HG02798 (cell line): ENCODE measurements around the gene UNC5A.
"Not testable (repeated sequence)": the region's sequence is repeated elsewhere in the genome, so short reads cannot be mapped to it uniquely, and the experiment has no call there.

Experiments used
- ATAC-seq: cut with Tn5 transposase; IDR thresholded peaks from one replicate; pipeline ENCODE4 v1.9.1; 2021; ENCODE audit warnings: mild to moderate bottlenecking; ENCODE audit not compliant: unreplicated experiment, poor library complexity

UNC5A gene

DNA sequence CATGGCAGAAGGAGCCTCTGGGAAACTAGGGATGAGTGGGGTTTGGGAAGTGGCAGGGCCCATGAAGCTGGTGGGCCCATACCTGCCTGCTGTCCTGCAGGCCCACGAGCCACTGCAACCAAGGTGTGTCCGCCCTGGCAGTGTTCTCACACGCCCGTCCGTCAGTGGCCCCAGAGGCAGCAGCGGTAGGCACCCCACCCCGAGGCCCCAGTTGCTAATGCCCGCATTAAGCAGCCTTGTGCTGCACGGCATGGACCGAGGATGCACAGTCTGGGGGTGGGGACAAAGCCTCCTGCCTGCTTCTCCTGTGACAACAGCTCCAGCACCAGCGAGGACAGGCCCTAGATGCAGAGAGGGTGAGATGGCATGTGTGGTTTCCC lies 47.5 kb downstream of the UNC5A start:
- ATAC-seq, result no peak

DNA sequence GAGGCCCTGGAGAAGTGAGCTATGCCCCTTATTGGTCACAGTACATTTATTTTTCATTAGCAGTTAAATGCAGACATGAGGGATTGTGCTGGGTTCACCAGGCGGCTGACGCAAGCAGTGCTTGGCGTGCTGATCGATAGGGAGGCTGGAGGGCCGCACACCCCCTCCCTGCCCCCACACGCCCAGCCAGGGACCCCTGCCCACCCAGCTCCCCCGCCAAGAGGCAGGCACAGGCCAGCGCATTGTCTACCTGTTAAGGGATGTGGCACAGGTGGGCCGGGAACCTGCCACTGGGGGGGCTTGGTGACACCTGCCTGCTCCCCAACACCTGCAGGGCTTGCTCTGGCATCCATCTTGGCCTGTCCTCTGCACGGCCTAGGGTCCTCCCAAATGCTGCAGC lies 49.6 kb downstream of the UNC5A start:
- ATAC-seq, result no peak

DNA sequence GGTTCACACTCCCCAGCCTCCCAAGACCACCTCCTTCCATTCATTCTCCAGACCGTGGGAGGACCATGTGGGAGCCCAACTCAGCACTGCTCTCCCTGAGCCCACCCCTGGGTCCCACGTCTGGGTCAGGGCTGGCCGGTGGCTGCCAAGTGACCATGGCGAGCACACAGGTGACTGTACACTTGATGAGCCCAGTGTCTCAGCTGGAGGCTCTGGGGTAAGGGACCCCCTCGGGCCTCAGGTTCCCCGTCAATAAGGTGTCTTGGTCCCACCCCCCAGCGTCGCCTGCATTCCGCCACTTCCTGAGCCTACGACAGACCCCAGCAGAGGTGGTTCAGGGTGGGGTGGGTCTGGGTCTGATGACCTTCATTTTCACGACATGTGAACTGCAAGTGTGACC lies 50.0 kb downstream of the UNC5A start:
- no peak for ATAC-seq

DNA sequence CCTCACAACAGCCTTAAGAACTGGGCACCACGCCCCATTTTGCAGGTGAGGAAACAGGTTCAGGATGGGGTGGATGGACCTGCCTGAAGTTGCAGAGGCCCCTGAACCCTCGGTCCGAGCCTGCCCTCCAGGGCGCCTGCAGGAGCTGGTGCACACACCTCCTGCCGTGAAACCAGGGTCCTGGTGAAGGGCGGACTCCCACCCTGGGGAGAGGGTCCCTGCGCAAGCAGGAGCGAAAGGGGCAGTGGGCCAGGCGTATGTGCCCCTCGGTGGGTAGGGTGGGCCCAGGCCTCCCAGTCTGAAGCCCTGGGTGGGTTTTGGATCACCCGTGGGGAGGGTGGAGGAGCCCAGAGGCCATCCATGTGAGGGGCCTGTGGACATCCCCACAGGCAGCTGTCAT lies 50.9 kb downstream of the UNC5A start:
- no peak for ATAC-seq

DNA sequence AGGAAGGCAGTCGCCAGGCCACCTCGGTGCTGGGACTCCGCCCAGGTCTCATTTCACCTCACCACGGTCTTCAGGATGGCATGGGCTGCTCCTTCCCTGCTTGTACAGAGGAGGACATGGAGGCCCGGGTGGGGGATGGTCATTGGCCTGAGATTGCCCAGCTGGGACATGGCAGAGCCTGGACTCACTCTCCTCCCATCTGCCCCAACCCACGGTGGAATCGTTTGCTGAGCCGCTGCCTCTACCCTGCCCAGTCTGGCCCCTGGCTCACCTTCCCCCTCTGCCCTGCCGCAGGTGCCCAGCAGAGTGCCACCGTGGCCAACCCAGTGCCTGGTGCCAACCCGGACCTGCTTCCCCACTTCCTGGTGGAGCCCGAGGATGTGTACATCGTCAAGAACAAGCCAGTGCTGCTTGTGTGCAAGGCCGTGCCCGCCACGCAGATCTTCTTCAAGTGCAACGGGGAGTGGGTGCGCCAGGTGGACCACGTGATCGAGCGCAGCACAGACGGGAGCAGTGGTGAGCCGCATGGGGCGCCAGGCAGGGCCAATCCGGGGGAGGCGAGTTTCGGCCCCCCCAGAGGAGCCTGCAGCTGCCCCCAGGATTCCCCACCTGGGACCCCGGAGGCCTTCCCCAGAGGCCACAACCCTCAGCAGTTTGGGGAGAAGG lies 52.1 kb downstream of the UNC5A start:
- no peak for ATAC-seq

DNA sequence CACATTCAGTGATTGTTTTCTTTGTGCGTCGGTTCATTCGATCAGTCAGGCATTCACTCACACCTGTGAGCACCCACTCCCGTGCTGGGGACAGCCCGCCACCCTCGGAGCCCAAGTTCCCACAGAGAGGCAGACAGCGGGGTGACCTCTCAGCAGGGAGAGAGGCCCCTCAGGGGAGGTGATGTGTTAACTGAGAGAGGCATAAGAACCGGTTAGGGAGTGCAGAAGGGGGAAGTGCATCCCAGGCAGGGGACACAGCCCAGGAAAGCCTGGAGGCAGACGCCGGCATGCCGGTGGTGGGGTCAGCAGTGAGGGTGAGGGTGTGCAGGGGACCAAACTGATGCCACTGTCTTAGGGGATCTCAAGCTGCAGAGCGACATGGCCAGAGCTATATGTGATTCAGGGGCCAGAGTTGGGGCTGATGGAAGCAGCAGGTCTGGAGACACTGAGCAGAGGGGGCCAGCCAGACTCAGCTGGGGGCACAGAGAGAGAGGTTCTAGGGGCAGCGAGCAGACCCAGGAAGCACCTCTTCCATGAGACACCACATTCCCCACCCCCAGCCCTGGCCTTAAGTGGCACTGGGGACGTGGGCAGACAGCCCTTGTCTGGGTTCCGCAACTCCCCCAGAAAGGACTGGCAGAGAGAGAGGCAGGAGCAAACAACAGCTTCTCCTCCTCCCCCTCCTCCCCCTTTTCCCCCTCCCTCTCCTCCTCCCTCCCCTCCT lies 52.8 kb downstream of the UNC5A start:
- ATAC-seq, result no peak

DNA sequence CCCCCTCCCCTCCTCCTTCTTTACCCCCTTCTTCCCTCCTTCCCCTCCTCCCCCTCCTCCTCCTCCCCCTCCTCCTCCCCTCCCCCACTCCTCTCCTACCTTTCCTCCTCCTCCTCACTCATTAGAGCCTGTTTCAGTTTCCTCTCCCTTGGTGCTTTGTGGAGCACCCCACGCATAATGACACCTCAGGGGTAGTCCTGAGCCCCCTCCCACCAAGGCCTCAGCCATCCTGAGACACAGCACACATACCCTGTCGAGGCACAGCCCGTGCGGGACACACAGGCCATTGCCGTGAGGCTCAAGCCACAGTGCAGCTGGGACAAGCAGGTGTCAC lies 53.4 kb downstream of the UNC5A start:
- no peak for ATAC-seq

DNA sequence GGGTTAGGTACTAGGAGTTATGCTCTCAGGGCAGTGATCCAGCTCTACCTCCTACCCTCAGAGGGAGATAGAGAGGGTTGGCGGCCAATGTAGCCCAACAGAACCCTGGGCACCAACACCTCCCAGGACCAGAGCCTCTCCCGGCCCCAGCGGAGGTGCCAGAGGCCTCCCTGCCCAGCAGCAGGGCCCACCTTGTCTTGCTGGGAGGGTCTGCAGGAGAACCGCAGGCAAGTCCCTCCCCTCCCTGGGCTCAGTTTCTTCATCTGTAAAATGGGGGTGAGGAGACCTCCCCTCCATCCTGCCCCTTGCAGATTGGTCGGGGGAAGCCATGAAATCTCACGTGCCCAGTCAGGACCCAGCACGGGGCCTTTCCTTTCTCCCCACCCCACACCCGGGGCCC lies 54.4 kb downstream of the UNC5A start:
- ATAC-seq, result no peak

DNA sequence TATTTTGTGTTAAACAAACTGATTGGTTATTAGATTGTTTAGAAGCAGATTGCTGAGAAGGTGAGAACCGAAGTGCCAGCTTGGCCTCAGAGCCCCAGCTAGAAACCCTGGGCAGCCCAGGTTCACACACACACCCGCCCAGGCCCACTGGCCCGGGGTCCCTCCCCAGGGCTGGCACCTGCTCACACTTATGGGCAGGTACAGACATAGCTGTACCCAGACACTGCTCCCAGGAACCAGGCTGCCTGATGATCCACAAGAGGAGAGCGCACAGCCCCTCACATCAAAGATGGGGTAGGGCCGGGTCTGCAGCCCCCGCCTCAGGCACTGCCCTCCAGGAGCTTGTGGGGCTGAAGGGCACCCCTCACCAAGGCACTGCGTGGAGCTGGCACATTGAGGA lies 55.6 kb downstream of the UNC5A start:
- no peak for ATAC-seq

DNA sequence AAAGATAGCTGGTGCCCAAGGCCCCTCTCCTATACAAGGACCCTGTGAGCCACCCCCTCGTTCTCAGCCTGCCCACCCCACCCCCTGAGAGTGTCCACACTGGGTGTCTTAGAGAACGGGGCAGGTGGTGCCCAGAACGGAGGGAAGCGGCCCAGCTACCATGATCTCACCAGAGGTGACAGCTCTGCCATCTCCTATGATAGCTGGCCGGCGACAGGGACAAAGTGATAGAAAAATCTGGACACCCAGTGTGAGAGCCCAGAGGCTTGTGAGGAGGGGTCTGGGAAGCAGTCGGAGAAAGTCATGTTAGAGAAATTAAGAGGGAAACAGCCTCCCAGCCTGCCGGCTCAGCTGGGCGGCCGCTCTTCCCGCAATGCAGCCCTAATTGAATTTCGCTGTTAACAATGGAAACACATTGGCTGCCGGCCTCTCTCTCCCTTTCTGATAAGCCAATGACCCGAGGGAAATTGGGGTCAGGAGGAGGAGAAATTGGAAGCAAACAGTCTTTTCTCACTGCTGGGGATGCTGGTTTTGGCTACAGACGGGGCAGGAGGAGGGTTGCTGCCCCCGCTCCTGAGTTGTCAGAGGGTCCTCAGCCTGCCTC lies 56.5 kb downstream of the UNC5A start:
- no peak for ATAC-seq

DNA sequence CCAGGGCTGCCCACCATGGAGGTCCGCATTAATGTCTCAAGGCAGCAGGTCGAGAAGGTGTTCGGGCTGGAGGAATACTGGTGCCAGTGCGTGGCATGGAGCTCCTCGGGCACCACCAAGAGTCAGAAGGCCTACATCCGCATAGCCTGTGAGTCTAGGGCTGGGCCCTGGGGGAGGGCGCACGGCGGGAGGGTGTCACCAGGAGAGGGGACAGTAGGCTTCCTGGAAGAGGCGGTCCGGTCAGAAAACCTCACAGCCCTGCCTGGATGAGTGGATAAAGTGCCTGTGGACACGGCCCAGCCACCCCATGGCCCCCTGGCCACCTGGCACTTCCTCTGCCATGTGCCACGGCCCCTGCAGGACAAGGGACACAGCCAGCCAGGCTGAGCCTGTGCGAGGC lies 57.8 kb downstream of the UNC5A start:
- no peak for ATAC-seq

DNA sequence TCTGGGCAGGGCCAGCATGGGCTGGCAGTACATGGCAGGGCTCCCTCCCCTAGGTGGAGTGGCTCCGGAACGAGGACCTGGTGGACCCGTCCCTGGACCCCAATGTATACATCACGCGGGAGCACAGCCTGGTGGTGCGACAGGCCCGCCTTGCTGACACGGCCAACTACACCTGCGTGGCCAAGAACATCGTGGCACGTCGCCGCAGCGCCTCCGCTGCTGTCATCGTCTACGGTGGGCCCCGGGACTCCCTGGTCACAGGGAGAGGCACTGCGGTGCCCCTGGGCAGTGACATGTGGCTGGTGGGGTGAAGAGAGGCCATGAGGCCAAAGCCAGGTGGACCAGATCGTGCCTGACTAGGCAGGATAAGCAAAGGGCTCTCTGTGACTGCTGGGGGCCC lies 58.4 kb downstream of the UNC5A start:
- ATAC-seq, result no peak

DNA sequence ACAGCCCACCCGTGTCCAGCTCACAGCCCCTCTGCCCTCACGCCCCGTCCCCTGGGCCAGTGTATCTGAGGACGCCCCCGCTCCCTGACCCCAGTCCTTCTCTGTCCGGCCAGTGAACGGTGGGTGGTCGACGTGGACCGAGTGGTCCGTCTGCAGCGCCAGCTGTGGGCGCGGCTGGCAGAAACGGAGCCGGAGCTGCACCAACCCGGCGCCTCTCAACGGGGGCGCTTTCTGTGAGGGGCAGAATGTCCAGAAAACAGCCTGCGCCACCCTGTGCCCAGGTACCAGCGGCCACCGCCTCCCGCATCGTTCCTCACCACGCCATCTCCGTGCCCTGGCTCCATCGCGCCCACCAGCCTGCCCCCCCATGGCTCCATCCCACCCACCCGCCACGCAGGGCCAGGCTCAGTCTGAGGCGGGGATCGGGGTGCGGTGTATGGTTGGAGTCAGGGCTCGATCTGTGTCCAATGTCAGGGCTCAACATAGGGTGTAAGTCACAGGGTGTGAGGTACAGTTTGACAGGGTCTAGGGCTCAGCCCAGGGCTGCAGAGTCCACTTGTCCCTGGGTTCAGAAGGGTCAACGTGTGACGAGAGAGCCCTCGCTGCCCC lies 59.2 kb downstream of the UNC5A start:
- ATAC-seq, result no peak

DNA sequence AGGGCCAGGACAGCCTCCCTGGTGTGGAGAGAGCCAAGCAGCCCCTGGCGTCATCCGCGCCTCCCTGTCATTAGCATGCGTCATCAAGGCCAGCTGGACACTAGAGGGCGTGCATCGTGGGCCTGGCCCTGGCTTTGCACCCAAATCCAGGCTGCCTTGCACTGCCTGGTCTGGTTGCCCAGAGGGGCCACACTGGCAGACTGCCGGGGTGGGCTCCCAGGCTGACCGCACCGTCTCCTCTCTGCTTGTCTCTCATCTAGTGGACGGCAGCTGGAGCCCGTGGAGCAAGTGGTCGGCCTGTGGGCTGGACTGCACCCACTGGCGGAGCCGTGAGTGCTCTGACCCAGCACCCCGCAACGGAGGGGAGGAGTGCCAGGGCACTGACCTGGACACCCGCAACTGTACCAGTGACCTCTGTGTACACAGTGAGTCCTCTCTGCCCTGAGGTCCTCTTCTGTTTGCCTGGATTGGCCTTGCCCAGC lies 59.8 kb downstream of the UNC5A start:
- ATAC-seq, result no peak

DNA sequence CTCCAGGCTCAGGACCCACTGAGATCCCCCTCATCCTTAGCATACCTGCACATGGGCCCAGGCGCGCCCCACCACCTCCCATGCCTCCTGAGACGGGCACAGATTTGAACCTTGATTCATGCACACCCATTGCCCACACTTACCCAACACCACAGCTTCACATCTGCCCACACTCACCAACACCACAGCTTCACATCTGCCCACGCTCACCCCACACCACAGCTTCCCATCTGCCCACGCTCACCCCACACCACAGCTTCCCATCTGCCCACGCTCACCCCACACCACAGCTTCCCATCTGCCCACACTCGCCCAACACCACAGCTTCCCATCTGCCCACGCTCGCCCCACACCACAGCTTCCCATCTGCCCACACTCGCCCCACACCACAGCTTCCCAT lies 60.3 kb downstream of the UNC5A start:
- ATAC-seq, result not testable (repeated sequence)

DNA sequence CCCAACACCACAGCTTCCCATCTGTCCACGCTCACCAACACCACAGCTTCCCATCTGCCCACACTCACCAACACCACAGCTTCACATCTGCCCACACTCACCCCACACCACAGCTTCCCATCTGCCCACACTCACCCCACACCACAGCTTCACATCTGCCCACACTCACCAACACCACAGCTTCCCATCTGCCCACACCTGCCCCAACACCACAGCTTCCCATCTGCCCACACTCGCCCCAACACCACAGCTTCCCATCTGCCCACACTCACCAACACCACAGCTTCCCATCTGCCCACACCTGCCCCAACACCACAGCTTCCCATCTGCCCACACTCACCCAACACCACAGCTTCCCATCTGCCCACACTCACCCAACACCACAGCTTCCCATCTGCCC lies 62.2 kb downstream of the UNC5A start:
- ATAC-seq, result not testable (repeated sequence)

DNA sequence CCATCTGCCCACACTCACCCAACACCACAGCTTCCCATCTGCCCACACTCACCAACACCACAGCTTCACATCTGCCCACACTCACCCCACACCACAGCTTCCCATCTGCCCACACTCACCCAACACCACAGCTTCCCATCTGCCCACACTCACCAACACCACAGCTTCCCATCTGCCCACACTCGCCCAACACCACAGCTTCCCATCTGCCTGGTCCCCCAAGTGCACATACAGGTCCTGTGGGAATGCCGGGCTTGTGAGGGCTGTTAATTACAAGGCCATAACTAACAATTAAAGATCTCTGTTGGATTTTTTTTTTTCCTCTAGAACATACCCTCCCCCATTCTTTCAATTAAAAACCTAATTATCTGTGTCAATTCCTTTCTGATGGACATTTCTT lies 62.7 kb downstream of the UNC5A start:
- ATAC-seq, result not testable (repeated sequence)

DNA sequence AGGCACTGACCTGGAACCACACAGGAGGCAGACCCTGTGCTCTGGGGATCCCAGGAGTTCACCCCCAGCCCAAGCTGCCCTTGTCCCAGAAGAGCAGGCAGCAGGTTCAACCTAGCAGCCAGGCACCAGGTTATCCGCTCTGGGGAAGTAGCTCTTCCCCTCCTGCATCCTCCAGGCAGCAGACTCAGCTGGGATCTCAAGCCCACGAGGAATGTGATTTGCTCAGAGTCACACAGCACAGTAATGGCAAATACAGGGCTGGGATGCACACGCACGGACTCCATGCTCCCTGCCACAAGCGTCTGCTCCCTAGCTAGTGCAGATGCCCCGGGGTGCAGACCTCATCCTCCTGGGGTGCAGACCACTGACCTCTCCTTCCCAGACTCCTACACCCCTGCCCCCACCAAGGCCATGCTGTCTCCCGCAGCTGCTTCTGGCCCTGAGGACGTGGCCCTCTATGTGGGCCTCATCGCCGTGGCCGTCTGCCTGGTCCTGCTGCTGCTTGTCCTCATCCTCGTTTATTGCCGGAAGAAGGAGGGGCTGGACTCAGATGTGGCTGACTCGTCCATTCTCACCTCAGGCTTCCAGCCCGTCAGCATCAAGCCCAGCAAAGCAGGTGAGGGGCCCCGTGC lies 63.3 kb downstream of the UNC5A start:
- no peak for ATAC-seq

DNA sequence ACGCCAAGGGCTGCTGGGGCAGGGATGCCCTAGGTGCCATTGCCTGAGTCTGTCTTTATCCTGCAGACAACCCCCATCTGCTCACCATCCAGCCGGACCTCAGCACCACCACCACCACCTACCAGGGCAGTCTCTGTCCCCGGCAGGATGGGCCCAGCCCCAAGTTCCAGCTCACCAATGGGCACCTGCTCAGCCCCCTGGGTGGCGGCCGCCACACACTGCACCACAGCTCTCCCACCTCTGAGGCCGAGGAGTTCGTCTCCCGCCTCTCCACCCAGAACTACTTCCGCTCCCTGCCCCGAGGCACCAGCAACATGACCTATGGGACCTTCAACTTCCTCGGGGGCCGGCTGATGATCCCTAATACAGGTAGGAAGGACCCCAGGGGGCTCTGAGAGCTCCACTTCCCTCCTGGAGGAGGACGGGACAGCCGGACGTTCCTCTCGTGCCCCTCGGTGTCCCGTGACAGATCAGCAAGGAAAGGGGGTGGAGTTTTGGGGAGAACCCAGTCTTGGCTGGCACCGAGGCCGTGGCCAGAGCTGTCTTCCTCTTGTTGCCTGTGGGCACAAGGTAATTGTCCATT lies 63.9 kb downstream of the UNC5A start:
- no peak for ATAC-seq

DNA sequence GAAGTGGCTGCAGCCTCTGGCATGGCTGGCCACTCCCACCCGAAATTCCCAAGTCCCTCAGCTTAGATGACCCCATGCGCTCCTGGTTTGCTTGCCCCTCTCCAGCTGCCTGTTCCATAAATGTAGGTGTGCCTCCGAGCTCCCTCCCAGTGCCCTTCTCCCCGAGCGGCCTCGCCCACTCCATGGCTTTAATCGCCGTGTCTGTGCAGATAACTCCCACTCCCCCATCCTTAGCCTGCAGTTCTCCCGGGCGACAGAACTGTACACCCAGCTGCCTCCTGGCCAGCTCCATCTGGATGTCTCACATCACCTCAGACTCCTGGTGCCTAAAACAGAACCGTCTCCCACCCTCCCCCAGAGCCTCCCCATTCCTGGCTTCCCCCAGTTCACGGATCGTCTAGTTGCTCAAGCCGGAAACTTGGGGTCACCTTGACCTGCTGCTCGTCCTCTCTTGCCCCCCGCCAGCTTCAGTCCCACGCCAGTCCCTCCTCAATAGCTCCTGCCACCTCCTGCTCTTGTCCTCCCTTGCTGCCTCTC lies 64.7 kb downstream of the UNC5A start:
- ATAC-seq, result no peak
